ENCODE results near the gene OCA2.

DNA sequence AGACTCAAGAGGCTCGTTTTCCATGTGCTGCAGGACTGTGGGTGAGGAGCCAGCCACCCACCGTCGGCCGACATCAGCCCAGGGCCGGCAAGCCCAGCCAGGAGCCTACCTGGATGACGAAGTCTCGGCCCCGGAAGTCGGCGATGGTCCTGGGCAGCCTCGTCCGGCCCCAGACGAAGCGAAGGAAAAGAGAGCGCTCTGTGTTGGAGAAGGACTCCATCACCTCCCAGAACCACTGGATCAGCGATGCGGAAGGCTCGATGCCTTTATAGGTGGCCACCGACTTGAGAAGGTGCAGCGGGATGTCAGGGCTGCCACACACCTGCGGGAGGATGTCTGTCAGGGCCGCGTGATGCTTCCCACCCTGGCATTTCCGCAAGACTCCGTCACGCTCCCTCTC is 13.8 kb upstream of the OCA2 start:
- TF ChIP-seq, protein P1, sequence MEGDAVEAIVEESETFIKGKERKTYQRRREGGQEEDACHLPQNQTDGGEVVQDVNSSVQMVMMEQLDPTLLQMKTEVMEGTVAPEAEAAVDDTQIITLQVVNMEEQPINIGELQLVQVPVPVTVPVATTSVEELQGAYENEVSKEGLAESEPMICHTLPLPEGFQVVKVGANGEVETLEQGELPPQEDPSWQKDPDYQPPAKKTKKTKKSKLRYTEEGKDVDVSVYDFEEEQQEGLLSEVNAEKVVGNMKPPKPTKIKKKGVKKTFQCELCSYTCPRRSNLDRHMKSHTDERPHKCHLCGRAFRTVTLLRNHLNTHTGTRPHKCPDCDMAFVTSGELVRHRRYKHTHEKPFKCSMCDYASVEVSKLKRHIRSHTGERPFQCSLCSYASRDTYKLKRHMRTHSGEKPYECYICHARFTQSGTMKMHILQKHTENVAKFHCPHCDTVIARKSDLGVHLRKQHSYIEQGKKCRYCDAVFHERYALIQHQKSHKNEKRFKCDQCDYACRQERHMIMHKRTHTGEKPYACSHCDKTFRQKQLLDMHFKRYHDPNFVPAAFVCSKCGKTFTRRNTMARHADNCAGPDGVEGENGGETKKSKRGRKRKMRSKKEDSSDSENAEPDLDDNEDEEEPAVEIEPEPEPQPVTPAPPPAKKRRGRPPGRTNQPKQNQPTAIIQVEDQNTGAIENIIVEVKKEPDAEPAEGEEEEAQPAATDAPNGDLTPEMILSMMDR (IDR thresholded peaks at IDR 0.05; ENCODE audit: poor library complexity, severe bottlenecking), result no peak
- TF ChIP-seq, protein P2, sequence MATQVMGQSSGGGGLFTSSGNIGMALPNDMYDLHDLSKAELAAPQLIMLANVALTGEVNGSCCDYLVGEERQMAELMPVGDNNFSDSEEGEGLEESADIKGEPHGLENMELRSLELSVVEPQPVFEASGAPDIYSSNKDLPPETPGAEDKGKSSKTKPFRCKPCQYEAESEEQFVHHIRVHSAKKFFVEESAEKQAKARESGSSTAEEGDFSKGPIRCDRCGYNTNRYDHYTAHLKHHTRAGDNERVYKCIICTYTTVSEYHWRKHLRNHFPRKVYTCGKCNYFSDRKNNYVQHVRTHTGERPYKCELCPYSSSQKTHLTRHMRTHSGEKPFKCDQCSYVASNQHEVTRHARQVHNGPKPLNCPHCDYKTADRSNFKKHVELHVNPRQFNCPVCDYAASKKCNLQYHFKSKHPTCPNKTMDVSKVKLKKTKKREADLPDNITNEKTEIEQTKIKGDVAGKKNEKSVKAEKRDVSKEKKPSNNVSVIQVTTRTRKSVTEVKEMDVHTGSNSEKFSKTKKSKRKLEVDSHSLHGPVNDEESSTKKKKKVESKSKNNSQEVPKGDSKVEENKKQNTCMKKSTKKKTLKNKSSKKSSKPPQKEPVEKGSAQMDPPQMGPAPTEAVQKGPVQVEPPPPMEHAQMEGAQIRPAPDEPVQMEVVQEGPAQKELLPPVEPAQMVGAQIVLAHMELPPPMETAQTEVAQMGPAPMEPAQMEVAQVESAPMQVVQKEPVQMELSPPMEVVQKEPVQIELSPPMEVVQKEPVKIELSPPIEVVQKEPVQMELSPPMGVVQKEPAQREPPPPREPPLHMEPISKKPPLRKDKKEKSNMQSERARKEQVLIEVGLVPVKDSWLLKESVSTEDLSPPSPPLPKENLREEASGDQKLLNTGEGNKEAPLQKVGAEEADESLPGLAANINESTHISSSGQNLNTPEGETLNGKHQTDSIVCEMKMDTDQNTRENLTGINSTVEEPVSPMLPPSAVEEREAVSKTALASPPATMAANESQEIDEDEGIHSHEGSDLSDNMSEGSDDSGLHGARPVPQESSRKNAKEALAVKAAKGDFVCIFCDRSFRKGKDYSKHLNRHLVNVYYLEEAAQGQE (IDR thresholded peaks at IDR 0.05; ENCODE audit: borderline replicate concordance), result no peak
- TF ChIP-seq POLR2AphosphoS5 (IDR thresholded peaks at IDR 0.05), result no peak
- no peak for TF ChIP-seq EP300 (conservative IDR thresholded peaks at IDR 0.05; ENCODE audit: poor library complexity, severe bottlenecking)
- no peak for TF ChIP-seq EZH2 (IDR thresholded peaks at IDR 0.05; ENCODE audit: borderline replicate concordance, insufficient read depth, low read length, poor library complexity, severe bottlenecking)

Data from neural cell (in vitro differentiated cells).